H9 (cell line): ENCODE measurements around the gene RSPRY1. TPM values are rescaled to one million over a fixed set of nuclear protein-coding genes. Genes with fewer than 3 reads are reported as not detected.
A peak's percentile ranks its signal among the peaks of the same experiment; 100 is the strongest.
"Not testable (repeated sequence)": the region's sequence is repeated elsewhere in the genome, so short reads cannot be mapped to it uniquely, and the experiment has no call there.

Source experiments
- DNase-seq: peaks from one replicate; pipeline ENCODE4 v3.0.0-alpha.2; 2017
- H2AFZ ChIP-seq: one replicate; pipeline ENCODE4 v1.6.1; 2013; ENCODE audit warnings: mild to moderate bottlenecking, low read length, control low read depth, moderate library complexity
- H2AK5ac ChIP-seq: 2 replicates; pipeline ENCODE4 v1.6.1; 2013; ENCODE audit warnings: low read length, control low read depth, mixed read lengths; ENCODE audit not compliant: insufficient read length
- H2BK120ac ChIP-seq: one replicate; pipeline ENCODE4 v1.6.1; 2013; ENCODE audit warnings: low read depth, mild to moderate bottlenecking, low read length, control low read depth, inconsistent platforms; ENCODE audit not compliant: poor library complexity, severe bottlenecking
- H2BK12ac ChIP-seq: 2 replicates; pipeline ENCODE4 v1.6.1; 2013; ENCODE audit warnings: low read length, control low read depth, mixed read lengths, low read depth; ENCODE audit not compliant: insufficient read length
- H2BK15ac ChIP-seq: 2 replicates; pipeline ENCODE4 v1.6.1; 2013; ENCODE audit warnings: low read depth, low read length, control low read depth
- H2BK20ac ChIP-seq: one replicate; pipeline ENCODE4 v1.6.1; 2013; ENCODE audit warnings: low read depth, mild to moderate bottlenecking, low read length, control low read depth, inconsistent platforms; ENCODE audit not compliant: poor library complexity, severe bottlenecking
- H2BK5ac ChIP-seq: 2 replicates; pipeline ENCODE4 v1.6.1; 2013; ENCODE audit warnings: low read length, control low read depth, mixed read lengths; ENCODE audit not compliant: insufficient read length
- H3K14ac ChIP-seq: 2 replicates; pipeline ENCODE4 v1.6.1; 2013; ENCODE audit warnings: low read length, control low read depth; ENCODE audit not compliant: insufficient read depth
- H3K18ac ChIP-seq: 2 replicates; pipeline ENCODE4 v1.6.1; 2013; ENCODE audit warnings: low read depth, mild to moderate bottlenecking, mixed read lengths, low read length, control low read depth; ENCODE audit not compliant: insufficient read length
- H3K23ac ChIP-seq: 2 replicates; pipeline ENCODE4 v1.6.1; 2013; ENCODE audit warnings: low read length, control low read depth, mixed read lengths, low read depth; ENCODE audit not compliant: insufficient read length
- H3K23me2 ChIP-seq: 2 replicates; pipeline ENCODE4 v1.6.1; 2013; ENCODE audit warnings: low read depth, mild to moderate bottlenecking, mixed read lengths, low read length, control low read depth; ENCODE audit not compliant: insufficient read length, poor library complexity, severe bottlenecking
- H3K27ac ChIP-seq: 2 replicates; pipeline ENCODE4 v1.5.1; 2013; ENCODE audit warnings: low read length, control low read depth, mixed read lengths, low read depth; ENCODE audit not compliant: insufficient read length
- H3K27me3 ChIP-seq: 2 replicates; pipeline ENCODE4 v1.6.1; 2013; ENCODE audit warnings: low read length, control low read depth, inconsistent platforms; ENCODE audit not compliant: insufficient read depth
- H3K4ac ChIP-seq: 2 replicates; pipeline ENCODE4 v1.6.1; 2013; ENCODE audit warnings: low read depth, mild to moderate bottlenecking, control low read depth, inconsistent platforms, low read length, moderate library complexity
- H3K4me1 ChIP-seq: 2 replicates; pipeline ENCODE4 v1.6.1; 2013; ENCODE audit warnings: low read length, control low read depth, inconsistent platforms; ENCODE audit not compliant: insufficient read depth
- H3K4me2 ChIP-seq: 2 replicates; pipeline ENCODE4 v1.6.1; 2013; ENCODE audit warnings: low read length, control low read depth, mixed read lengths; ENCODE audit not compliant: insufficient read length, insufficient read depth
- H3K56ac ChIP-seq: 2 replicates; pipeline ENCODE4 v1.6.1; 2013; ENCODE audit warnings: low read depth, mild to moderate bottlenecking, mixed read lengths, low read length, control low read depth; ENCODE audit not compliant: insufficient read length
- H3K79me1 ChIP-seq: 2 replicates; pipeline ENCODE4 v1.6.1; 2013; ENCODE audit warnings: low read depth, mild to moderate bottlenecking, moderate library complexity, low read length, control low read depth, inconsistent platforms; ENCODE audit not compliant: insufficient read depth, poor library complexity, severe bottlenecking
- H3K79me2 ChIP-seq: 2 replicates; pipeline ENCODE4 v1.6.1; 2013; ENCODE audit warnings: low read length, control low read depth, inconsistent platforms; ENCODE audit not compliant: insufficient read depth
- H3K9ac ChIP-seq: 2 replicates; pipeline ENCODE4 v1.6.1; 2013; ENCODE audit warnings: low read length, control low read depth, mixed read lengths; ENCODE audit not compliant: insufficient read length; ENCODE audit errors: extremely low read depth
- H3K9me3 ChIP-seq: one replicate; pipeline ENCODE4 v1.6.1; 2013; ENCODE audit warnings: low read depth, low read length, inconsistent platforms; ENCODE audit not compliant: control insufficient read depth
- H3T11ph ChIP-seq: one replicate; pipeline ENCODE4 v1.6.1; 2013; ENCODE audit warnings: mild to moderate bottlenecking, low read length, control low read depth, inconsistent platforms
- H4K20me1 ChIP-seq: one replicate; pipeline ENCODE4 v1.6.1; 2013; ENCODE audit not compliant: control insufficient read depth, insufficient read length, insufficient read depth
- H4K5ac ChIP-seq: 2 replicates; pipeline ENCODE4 v1.6.1; 2013; ENCODE audit warnings: low read depth, mild to moderate bottlenecking, mixed read lengths, low read length, control low read depth; ENCODE audit not compliant: insufficient read length
- H4K8ac ChIP-seq: replicated peaks from 2 replicates; pipeline ENCODE4 v1.6.1; 2013; ENCODE audit warnings: low read length, control low read depth, mixed read lengths, low read depth; ENCODE audit not compliant: insufficient read length
- H4K91ac ChIP-seq: 2 replicates; pipeline ENCODE4 v1.6.1; 2013; ENCODE audit warnings: low read depth, mild to moderate bottlenecking, moderate library complexity, mixed read lengths, low read length, control low read depth; ENCODE audit not compliant: insufficient read length
- H3K27ac Mint-ChIP-seq, 3 experiments: 2 replicates in 2 of 3; 3 replicates in 1 of 3; pipeline ENCODE4 v1.8.0; 2020 to 2021; ENCODE audit warnings: mixed read lengths in 3 of 3, mild to moderate bottlenecking in 1 of 3, moderate library complexity in 1 of 3
- H3K27me3 Mint-ChIP-seq: 2 replicates; pipeline ENCODE4 v1.8.0; 2021; ENCODE audit warnings: low read depth, mild to moderate bottlenecking, moderate library complexity, mixed read lengths
- H3K36me3 Mint-ChIP-seq, 3 experiments: 2 replicates in 2 of 3; 3 replicates in 1 of 3; pipeline ENCODE4 v1.8.0; 2020 to 2021; ENCODE audit warnings: low read depth in 3 of 3, mixed read lengths in 3 of 3; ENCODE audit not compliant: insufficient read depth in 1 of 3
- H3K4me1 Mint-ChIP-seq, 2 experiments: 2 replicates each; pipeline ENCODE4 v1.8.0; 2020; ENCODE audit warnings: mixed read lengths in 2 of 2
- H3K4me3 Mint-ChIP-seq, 2 experiments: 2 replicates in 1 of 2; 3 replicates in 1 of 2; pipeline ENCODE4 v1.8.0; 2020 to 2021; ENCODE audit warnings: mild to moderate bottlenecking in 2 of 2, mixed read lengths in 2 of 2, moderate library complexity in 1 of 2
- H3K9me3 Mint-ChIP-seq, 2 experiments: 2 replicates in 1 of 2; 3 replicates in 1 of 2; pipeline ENCODE4 v1.8.0; 2020; ENCODE audit warnings: mild to moderate bottlenecking in 2 of 2, mixed read lengths in 2 of 2, moderate library complexity in 1 of 2
- CTCF ChIP-seq: fragments of 200-600 bp; sonication (generic); conservative IDR thresholded peaks from 3 replicates; pipeline ENCODE4 v1.8.0; 2021; ENCODE audit warnings: antibody characterized with exemption, mild to moderate bottlenecking
- WGBS: extraction: QIAGEN DNeasy Blood & Tissue Kit; methylation state at CpG from one replicate; pipeline ENCODE4 v1.1.7; 2013; ENCODE audit warnings: missing lambda C conversion rate, low lambda C conversion rate, mixed read lengths; ENCODE audit not compliant: insufficient read length; ENCODE audit errors: extremely low coverage; 5-methylcytosine and 5-hydroxymethylcytosine counted together
- total RNA-seq: library from RNA; stranded (reverse); gene quantifications from 2 replicates; pipeline ENCODE4 v1.2.1, GENCODE V29; 2021

Gene RSPRY1
- total RNA-seq, 1 experiment from 2014 or later = 36.1 TPM

- Histone ChIP-seq H3K79me1 (no peaks in the 10 kb centered on the region), H2BK120ac (no peak overlapping the region), H3K9ac (no peak overlapping the region), H4K5ac (no peak overlapping the region), H4K8ac (no peak overlapping the region), H3K9me3 (no peaks in the 10 kb centered on the region), H3K27me3 (no peaks in the 10 kb centered on the region), H2BK5ac (no peak overlapping the region), H2AK5ac (no peak overlapping the region), H3T11ph (no peak overlapping the region), H3K56ac (no peak overlapping the region), H2BK12ac (no peak overlapping the region), H3K18ac (no peak overlapping the region), H2BK15ac (no peak overlapping the region), H3K27ac (no peak overlapping the region), H3K23me2 (no peaks in the 10 kb centered on the region), H2AFZ (no peak overlapping the region), H3K4me1 (peaks cover 2% of the 10 kb centered on the region; the same call in 1 of the 2 replicates), H3K14ac (no peak overlapping the region), H3K4ac (no peak overlapping the region), H2BK20ac (no peak overlapping the region), H3K23ac (no peak overlapping the region), H3K79me2 (no peaks in the 10 kb centered on the region), H4K91ac (no peak overlapping the region), H3K4me2 (no peak overlapping the region), H4K20me1 (no peaks in the 10 kb centered on the region)
- WGBS = no CpG with 5 or more reads among the region's 6 CpGs
- no peak for TF ChIP-seq CTCF
- H3K4me1 Mint-ChIP-seq = peaks cover 17 to 28% of the 10 kb centered on the region in 2 experiments
- no peaks in the 10 kb centered on the region for H3K9me3 Mint-ChIP-seq
- no peaks in the 10 kb centered on the region for H3K36me3 Mint-ChIP-seq
- H3K27me3 Mint-ChIP-seq = no peaks in the 10 kb centered on the region
- no peak for DNase-seq
- H3K27ac Mint-ChIP-seq = peak overlapping the region; percentile 34 to 67 (median 43); a peak in 2 of 7 replicates
- H3K4me3 Mint-ChIP-seq = no peak overlapping the region
Measured at GRCh38 chr16:57266531-57267260, 80.6 kb downstream of the RSPRY1 start.

GRCh38 chr16:57267343-57267742 lies 81.2 kb downstream of the RSPRY1 start:
- not testable (repeated sequence) for H4K91ac ChIP-seq, H3K23ac ChIP-seq, H2AK5ac ChIP-seq, H2BK20ac ChIP-seq, H2BK15ac ChIP-seq, H2BK12ac ChIP-seq, H3K4me3 Mint-ChIP-seq, H3K27ac ChIP-seq, H3K9ac ChIP-seq, H4K20me1 ChIP-seq, H3K27ac Mint-ChIP-seq, H3K56ac ChIP-seq, H3K9me3 Mint-ChIP-seq, H3K4me2 ChIP-seq, H3K79me1 ChIP-seq, H3K79me2 ChIP-seq, H3T11ph ChIP-seq, H3K18ac ChIP-seq, H3K4ac ChIP-seq, H3K14ac ChIP-seq, H3K36me3 Mint-ChIP-seq, H3K23me2 ChIP-seq, DNase-seq, H3K4me1 ChIP-seq, H2BK5ac ChIP-seq, H3K27me3 ChIP-seq, H2BK120ac ChIP-seq, H4K8ac ChIP-seq, H4K5ac ChIP-seq, H2AFZ ChIP-seq, H3K9me3 ChIP-seq, H3K27me3 Mint-ChIP-seq
- H3K4me1 Mint-ChIP-seq = peaks cover 17 to 29% of the 10 kb centered on the region in 2 experiments
- WGBS = no CpG with 5 or more reads among the region's 2 CpGs
